ENCODE measurements around the gene TREM1.

DNA sequence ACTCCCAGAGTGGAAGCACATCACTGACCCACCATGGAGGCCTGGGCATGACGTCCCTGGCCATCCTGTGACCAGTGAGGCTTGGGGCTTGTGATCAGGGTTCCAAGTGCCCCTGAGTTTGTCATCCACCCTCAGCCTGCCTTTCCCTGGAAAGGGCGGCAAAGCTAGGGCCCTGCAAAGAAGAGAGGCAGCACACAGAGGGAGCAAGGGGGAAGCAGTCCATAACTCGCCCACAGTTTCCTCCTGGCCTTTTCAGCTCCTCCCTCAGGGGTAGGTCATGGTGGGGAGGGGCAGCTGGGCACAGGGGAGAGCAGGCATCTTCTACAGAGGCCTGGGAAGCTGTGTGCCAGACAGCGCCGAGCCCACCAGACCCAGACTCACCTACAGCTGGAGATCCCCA, 48.8 kb upstream of the TREM1 start, which contains the start of gene NCR2:
- TF ChIP-seq POLR2A (IDR thresholded peaks at IDR 0.05), result no peak
- TF ChIP-seq, protein P1, sequence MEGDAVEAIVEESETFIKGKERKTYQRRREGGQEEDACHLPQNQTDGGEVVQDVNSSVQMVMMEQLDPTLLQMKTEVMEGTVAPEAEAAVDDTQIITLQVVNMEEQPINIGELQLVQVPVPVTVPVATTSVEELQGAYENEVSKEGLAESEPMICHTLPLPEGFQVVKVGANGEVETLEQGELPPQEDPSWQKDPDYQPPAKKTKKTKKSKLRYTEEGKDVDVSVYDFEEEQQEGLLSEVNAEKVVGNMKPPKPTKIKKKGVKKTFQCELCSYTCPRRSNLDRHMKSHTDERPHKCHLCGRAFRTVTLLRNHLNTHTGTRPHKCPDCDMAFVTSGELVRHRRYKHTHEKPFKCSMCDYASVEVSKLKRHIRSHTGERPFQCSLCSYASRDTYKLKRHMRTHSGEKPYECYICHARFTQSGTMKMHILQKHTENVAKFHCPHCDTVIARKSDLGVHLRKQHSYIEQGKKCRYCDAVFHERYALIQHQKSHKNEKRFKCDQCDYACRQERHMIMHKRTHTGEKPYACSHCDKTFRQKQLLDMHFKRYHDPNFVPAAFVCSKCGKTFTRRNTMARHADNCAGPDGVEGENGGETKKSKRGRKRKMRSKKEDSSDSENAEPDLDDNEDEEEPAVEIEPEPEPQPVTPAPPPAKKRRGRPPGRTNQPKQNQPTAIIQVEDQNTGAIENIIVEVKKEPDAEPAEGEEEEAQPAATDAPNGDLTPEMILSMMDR (IDR thresholded peaks at IDR 0.05), result no peak
